A549 (cell line): ENCODE measurements around the gene DSC1. TPM values are rescaled to one million over a fixed set of nuclear protein-coding genes. Genes with fewer than 3 reads are reported as not detected.

Source experiments
- ATAC-seq, 2 experiments: fragments of 200-7000 bp in 1 of 2; fragments of >200 bp in 1 of 2; cut with Nextera tagmentation in 1 of 2; cut with Tn5 transposase in 1 of 2; 3 replicates each; pipeline versions ENCODE4 v1.8.0 to v1.9.1; 2018 to 2020; ENCODE audit warnings: mild to moderate bottlenecking in 1 of 2, moderate library complexity in 1 of 2
- CTCF ChIA-PET: fragments of 300-600 bp; sonication (Branson Sonifier 250); formaldehyde crosslinking; extraction: SDS; loops from one replicate; lab custom pipeline; 2021; ENCODE audit warnings: antibody characterized with exemption, inconsistent platforms; lab: Yijun Ruan, JAX
- POLR2A ChIA-PET: fragments of 350-600 bp; formaldehyde crosslinking; extraction: SDS; loops from one replicate; lab custom pipeline; 2021; ENCODE audit warnings: antibody characterized with exemption, inconsistent platforms; lab: Yijun Ruan, JAX
- DNase-seq, 2 experiments: peaks; one replicate each; pipeline versions ENCODE4 v3.0.0 to v3.0.0-alpha.2; 2011 to 2016; ENCODE audit warnings: low read depth in 1 of 2, low spot score in 1 of 2
- FAIRE-seq: peaks from 2 replicates; lab custom pipeline; 2011; peaks lifted over from hg19 to GRCh38; lab: Jason Lieb, UNC
- H3K27ac ChIP-seq, 2 experiments: fragments of >200 bp; sonication (Bioruptor Twin); formaldehyde crosslinking; 3 replicates each; pipeline ENCODE4 v1.5.1; 2016 to 2017
- H3K4me1 ChIP-seq: fragments of >200 bp; sonication (Bioruptor Twin); formaldehyde crosslinking; 3 replicates; pipeline ENCODE4 v1.6.1; 2016
- H3K4me2 ChIP-seq: fragments of >200 bp; sonication (Bioruptor Twin); formaldehyde crosslinking; 3 replicates; pipeline ENCODE4 v1.6.1; 2016
- H3K4me3 ChIP-seq: fragments of >200 bp; sonication (Bioruptor Twin); formaldehyde crosslinking; 3 replicates; pipeline ENCODE4 v1.5.1; 2016
- H3K9me3 ChIP-seq: fragments of >200 bp; sonication (Bioruptor Twin); formaldehyde crosslinking; 3 replicates; pipeline ENCODE4 v1.6.1; 2016
- BHLHE40 ChIP-seq: IDR thresholded peaks from 2 replicates; pipeline ENCODE4 v1.6.1; 2012; ENCODE audit warnings: low read depth, low read length, inconsistent platforms
- CBX2 ChIP-seq: fragments of 200-600 bp; sonication (generic); IDR thresholded peaks from 2 replicates; pipeline ENCODE4 v1.6.1; 2016; ENCODE audit warnings: low read depth, mild to moderate bottlenecking, borderline replicate concordance
- CEBPB ChIP-seq, 2 experiments: fragments of >200 bp in 1 of 2; sonication (Bioruptor Twin) in 1 of 2; formaldehyde crosslinking in 1 of 2; IDR thresholded peaks; 2 replicates each; pipeline ENCODE4 v1.6.1; 2012 to 2016
- EHMT2 ChIP-seq: fragments of 200-600 bp; sonication (generic); IDR thresholded peaks from 2 replicates; pipeline ENCODE4 v1.6.1; 2016; ENCODE audit warnings: antibody characterized with exemption, low read depth, mild to moderate bottlenecking, moderate library complexity
- ESRRA ChIP-seq: fragments of 150-350 bp; IDR thresholded peaks from 2 replicates; pipeline ENCODE4 v1.6.1; 2014; ENCODE audit warnings: mild to moderate bottlenecking, low read length, borderline replicate concordance
- FOSB ChIP-seq: fragments of 250-450 bp; sonication (Bioruptor Pico); IDR thresholded peaks from 2 replicates; pipeline ENCODE4 v1.5.0; 2020; ENCODE audit warnings: mild to moderate bottlenecking, moderate library complexity
- GATA3 ChIP-seq: IDR thresholded peaks from 2 replicates; pipeline ENCODE4 v1.6.1; 2012; ENCODE audit warnings: borderline replicate concordance
- HEYL ChIP-seq: fragments of 250-450 bp; sonication (Bioruptor Pico); IDR thresholded peaks from 2 replicates; pipeline ENCODE4 v1.8.0; 2021; ENCODE audit warnings: mild to moderate bottlenecking, moderate library complexity
- JUN ChIP-seq, 2 experiments: fragments of >200 bp; sonication (Bioruptor Twin); formaldehyde crosslinking; IDR thresholded peaks; 2 replicates in 1 of 2; 3 replicates in 1 of 2; pipeline ENCODE4 v1.6.1; 2016 to 2017
- MAZ ChIP-seq: fragments of 150-350 bp; IDR thresholded peaks from 2 replicates; pipeline ENCODE4 v1.6.1; 2014; ENCODE audit warnings: antibody characterized with exemption, low read depth, low read length, borderline replicate concordance
- NFE2L2 ChIP-seq: fragments of 150-350 bp; conservative IDR thresholded peaks from 2 replicates; pipeline ENCODE4 v1.6.1; 2014; ENCODE audit warnings: low read length
- RAD21 ChIP-seq, 2 experiments: fragments of >200 bp in 1 of 2; sonication (Bioruptor Twin) in 1 of 2; formaldehyde crosslinking in 1 of 2; IDR thresholded peaks in 1 of 2; conservative IDR thresholded peaks in 1 of 2; 2 replicates in 1 of 2; 3 replicates in 1 of 2; pipeline ENCODE4 v1.6.1; 2012 to 2018; ENCODE audit warnings: inconsistent platforms in 1 of 2
- RARB ChIP-seq: fragments of 250-450 bp; sonication (Bioruptor Pico); IDR thresholded peaks from 2 replicates; pipeline ENCODE4 v1.8.0; 2021; ENCODE audit warnings: mild to moderate bottlenecking, moderate library complexity
- RNF2 ChIP-seq: fragments of 200-600 bp; sonication (generic); IDR thresholded peaks from 2 replicates; pipeline ENCODE4 v1.6.1; 2016; ENCODE audit warnings: low read depth, mild to moderate bottlenecking, antibody characterized with exemption, moderate library complexity, borderline replicate concordance
- TFCP2L1 ChIP-seq: fragments of 250-450 bp; sonication (Bioruptor Pico); IDR thresholded peaks from 2 replicates; pipeline ENCODE4 v1.5.0; 2021; ENCODE audit warnings: mild to moderate bottlenecking
- WGBS: methylation state at CpG from one replicate; pipeline ENCODE4 v1.1.6; 2017; ENCODE audit errors: missing lambda C conversion rate; 5-methylcytosine and 5-hydroxymethylcytosine counted together
- polyA plus RNA-seq, 4 experiments: library from polyadenylated mRNA; depleted of rRNA in 3 of 4; stranded (reverse); fragments of >200 nt; fragmentation: RNase III in 1 of 4; extraction: RNeasy Plus Mini Kit Qiagen cat#74134 plus additional on column Dnase treatment in 1 of 4; gene quantifications; 2 replicates in 3 of 4; 3 replicates in 1 of 4; pipeline ENCODE4 v1.2.3, GENCODE V29; 2011 to 2017
- TF ChIP-seq, protein P1 (sequence below): fragments of 250-450 bp; sonication (Bioruptor Pico); IDR thresholded peaks from 2 replicates; pipeline ENCODE4 v1.5.0; 2020; ENCODE audit warnings: low read depth, mild to moderate bottlenecking, moderate library complexity
- TF ChIP-seq, protein P2 (sequence below): IDR thresholded peaks from 2 replicates; pipeline ENCODE4 v1.6.1; 2012
- TF ChIP-seq, protein P3 (sequence below): IDR thresholded peaks from 2 replicates; pipeline ENCODE4 v1.6.1; 2012; ENCODE audit warnings: low read depth, borderline replicate concordance
- TF ChIP-seq, protein P4 (sequence below): fragments of >200 bp; sonication (Bioruptor Twin); formaldehyde crosslinking; IDR thresholded peaks from 2 replicates; pipeline ENCODE4 v1.6.1; 2016
- TF ChIP-seq, protein P5 (sequence below): fragments of >200 bp; sonication (Bioruptor Twin); formaldehyde crosslinking; IDR thresholded peaks from 3 replicates; pipeline ENCODE4 v1.5.1; 2016
- TF ChIP-seq, protein P6 (sequence below): fragments of >200 bp; sonication (Bioruptor Twin); formaldehyde crosslinking; IDR thresholded peaks from 3 replicates; pipeline ENCODE4 v1.6.1; 2016

Gene DSC1
- polyA plus RNA-seq, 2 of the 4 experiments (the other 2 are of a cell fraction), result not detected

DNA sequence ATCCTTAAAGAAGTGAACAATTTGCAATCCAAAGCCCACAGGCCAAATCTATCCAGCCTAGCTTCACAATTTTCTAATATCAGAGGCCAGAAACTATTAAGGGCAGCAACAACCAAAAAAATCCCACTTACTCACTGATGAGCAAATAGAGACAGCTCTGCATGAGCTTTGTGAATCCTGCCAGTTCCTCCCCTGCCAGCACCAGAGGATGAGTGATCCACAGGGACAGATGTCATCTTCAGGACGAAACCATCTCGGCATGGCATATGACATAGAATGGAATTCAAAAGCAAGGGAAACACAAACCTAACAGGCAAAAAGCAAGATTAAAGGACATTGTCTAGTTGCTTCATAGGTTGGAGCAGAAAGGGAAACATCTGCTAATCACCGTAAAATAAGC is 58.2 kb downstream of the DSC1 start:
- POLR2A ChIA-PET, result no interaction called here
- no peaks in the 10 kb centered on the region for H3K4me1 ChIP-seq
- FAIRE-seq, result no peak

DNA sequence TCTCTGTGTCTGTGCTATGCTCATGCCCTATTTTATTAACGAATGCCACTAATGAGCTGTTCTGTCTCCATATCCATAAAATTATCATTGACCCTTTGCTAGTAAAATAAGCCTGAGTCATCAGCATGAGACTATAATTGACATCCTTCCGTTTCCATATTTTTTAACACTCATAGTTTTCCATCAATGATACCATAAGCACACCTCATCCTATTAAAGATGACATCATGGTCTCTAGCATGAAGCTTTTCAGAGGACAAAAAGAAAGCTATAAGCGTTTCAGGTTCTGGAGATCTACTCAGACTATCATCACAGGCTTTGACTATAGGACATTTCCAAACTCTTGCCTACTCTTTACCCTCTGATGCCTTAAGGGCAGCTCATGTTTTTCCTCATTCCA is 59.2 kb downstream of the DSC1 start:
- no peak overlapping the region for H3K27ac ChIP-seq
- 76% methylated on average over 3 of the region's 3 CpGs for WGBS
- H3K4me3 ChIP-seq, result no peak overlapping the region
- ChIA-PET CTCF (no interaction called here), POLR2A (no interaction called here)
- TF ChIP-seq TFCP2L1 (CRISPR knock-in tag), result no peak
- no peak for TF ChIP-seq GATA3
- TF ChIP-seq, protein P1, sequence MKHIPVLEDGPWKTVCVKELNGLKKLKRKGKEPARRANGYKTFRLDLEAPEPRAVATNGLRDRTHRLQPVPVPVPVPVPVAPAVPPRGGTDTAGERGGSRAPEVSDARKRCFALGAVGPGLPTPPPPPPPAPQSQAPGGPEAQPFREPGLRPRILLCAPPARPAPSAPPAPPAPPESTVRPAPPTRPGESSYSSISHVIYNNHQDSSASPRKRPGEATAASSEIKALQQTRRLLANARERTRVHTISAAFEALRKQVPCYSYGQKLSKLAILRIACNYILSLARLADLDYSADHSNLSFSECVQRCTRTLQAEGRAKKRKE (CRISPR knock-in tag), result no peak
- no peak for TF ChIP-seq RARB (CRISPR knock-in tag)
- TF ChIP-seq, protein P2, sequence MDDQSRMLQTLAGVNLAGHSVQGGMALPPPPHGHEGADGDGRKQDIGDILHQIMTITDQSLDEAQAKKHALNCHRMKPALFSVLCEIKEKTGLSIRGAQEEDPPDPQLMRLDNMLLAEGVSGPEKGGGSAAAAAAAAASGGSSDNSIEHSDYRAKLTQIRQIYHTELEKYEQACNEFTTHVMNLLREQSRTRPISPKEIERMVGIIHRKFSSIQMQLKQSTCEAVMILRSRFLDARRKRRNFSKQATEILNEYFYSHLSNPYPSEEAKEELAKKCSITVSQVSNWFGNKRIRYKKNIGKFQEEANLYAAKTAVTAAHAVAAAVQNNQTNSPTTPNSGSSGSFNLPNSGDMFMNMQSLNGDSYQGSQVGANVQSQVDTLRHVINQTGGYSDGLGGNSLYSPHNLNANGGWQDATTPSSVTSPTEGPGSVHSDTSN, result no peak
- no peak for TF ChIP-seq CEBPB (IDR thresholded peaks at IDR 0.05)
- DNase-seq (no peak), ATAC-seq (no peak), FAIRE-seq (no peak)
- no peak overlapping the region for H3K4me2 ChIP-seq
- no peaks in the 10 kb centered on the region for H3K4me1 ChIP-seq
- no peaks in the 10 kb centered on the region for H3K9me3 ChIP-seq

More for the DNA sequence above, 58.2 kb downstream of the DSC1 start:
- TF ChIP-seq RNF2 (no peak), RAD21 (conservative IDR thresholded peaks at IDR 0.05 in 1 of 2, IDR thresholded peaks at IDR 0.05 in 1 of 2) (no peak), CEBPB (IDR thresholded peaks at IDR 0.05) (no peak), HEYL (CRISPR knock-in tag) (no peak), CBX2 (no peak)
- TF ChIP-seq, protein P3, sequence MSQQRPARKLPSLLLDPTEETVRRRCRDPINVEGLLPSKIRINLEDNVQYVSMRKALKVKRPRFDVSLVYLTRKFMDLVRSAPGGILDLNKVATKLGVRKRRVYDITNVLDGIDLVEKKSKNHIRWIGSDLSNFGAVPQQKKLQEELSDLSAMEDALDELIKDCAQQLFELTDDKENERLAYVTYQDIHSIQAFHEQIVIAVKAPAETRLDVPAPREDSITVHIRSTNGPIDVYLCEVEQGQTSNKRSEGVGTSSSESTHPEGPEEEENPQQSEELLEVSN, result no peak
- Histone ChIP-seq H3K4me2 (no peak overlapping the region), H3K9me3 (no peaks in the 10 kb centered on the region), H3K4me3 (no peak overlapping the region), H3K27ac (no peak overlapping the region)
- no peak for ATAC-seq
- DNase-seq, result no peak
- CTCF ChIA-PET, result interaction anchor here (0.8 kb wide), 1 partner anchor 396 kb away, joined by 3 read pairs; no protein-coding TSS in a partner anchor
- WGBS, result 80% methylated on average over 3 of the region's 3 CpGs

DNA sequence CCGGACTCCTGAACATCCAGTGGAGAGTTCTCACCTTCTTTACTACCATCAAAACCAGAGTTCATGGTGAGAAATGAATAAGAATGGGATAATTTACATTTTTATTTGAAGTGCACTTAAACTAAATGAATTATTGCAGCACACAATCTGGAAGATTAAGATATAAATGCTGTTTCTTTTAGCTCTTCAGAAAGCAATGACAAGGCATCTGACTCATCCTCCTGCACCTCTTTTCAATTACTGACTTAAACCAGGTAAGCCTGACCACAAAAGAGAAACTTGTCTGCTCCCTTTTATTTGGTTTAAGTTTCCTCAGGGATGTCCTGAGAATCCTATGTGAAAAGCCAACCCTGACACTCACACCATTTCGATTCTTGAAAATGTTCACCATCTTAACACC is 59.7 kb downstream of the DSC1 start:
- ChIA-PET CTCF (no interaction called here), POLR2A (no interaction called here)
- TF ChIP-seq ESRRA, result no peak
- TF ChIP-seq, protein P4, sequence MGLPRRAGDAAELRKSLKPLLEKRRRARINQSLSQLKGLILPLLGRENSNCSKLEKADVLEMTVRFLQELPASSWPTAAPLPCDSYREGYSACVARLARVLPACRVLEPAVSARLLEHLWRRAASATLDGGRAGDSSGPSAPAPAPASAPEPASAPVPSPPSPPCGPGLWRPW, result no peak
- TF ChIP-seq MAZ, result no peak
- TF ChIP-seq, protein P5, sequence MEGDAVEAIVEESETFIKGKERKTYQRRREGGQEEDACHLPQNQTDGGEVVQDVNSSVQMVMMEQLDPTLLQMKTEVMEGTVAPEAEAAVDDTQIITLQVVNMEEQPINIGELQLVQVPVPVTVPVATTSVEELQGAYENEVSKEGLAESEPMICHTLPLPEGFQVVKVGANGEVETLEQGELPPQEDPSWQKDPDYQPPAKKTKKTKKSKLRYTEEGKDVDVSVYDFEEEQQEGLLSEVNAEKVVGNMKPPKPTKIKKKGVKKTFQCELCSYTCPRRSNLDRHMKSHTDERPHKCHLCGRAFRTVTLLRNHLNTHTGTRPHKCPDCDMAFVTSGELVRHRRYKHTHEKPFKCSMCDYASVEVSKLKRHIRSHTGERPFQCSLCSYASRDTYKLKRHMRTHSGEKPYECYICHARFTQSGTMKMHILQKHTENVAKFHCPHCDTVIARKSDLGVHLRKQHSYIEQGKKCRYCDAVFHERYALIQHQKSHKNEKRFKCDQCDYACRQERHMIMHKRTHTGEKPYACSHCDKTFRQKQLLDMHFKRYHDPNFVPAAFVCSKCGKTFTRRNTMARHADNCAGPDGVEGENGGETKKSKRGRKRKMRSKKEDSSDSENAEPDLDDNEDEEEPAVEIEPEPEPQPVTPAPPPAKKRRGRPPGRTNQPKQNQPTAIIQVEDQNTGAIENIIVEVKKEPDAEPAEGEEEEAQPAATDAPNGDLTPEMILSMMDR, result no peak
- TF ChIP-seq JUN (IDR thresholded peaks at IDR 0.05), result no peak
- TF ChIP-seq, protein P1 (CRISPR knock-in tag), result no peak
- no peak for TF ChIP-seq CEBPB (IDR thresholded peaks at IDR 0.05)
- no peak for TF ChIP-seq BHLHE40
- no peak for TF ChIP-seq FOSB (CRISPR knock-in tag)
- TF ChIP-seq, protein P6, sequence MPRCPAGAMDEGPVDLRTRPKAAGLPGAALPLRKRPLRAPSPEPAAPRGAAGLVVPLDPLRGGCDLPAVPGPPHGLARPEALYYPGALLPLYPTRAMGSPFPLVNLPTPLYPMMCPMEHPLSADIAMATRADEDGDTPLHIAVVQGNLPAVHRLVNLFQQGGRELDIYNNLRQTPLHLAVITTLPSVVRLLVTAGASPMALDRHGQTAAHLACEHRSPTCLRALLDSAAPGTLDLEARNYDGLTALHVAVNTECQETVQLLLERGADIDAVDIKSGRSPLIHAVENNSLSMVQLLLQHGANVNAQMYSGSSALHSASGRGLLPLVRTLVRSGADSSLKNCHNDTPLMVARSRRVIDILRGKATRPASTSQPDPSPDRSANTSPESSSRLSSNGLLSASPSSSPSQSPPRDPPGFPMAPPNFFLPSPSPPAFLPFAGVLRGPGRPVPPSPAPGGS, result no peak
- no peak for TF ChIP-seq EHMT2
- no peak for TF ChIP-seq NFE2L2
- no peak overlapping the region for H3K4me2 ChIP-seq
- DNase-seq (no peak), ATAC-seq (no peak), FAIRE-seq (no peak)
- no peaks in the 10 kb centered on the region for H3K4me1 ChIP-seq
- H3K9me3 ChIP-seq, result no peaks in the 10 kb centered on the region
- no peak overlapping the region for H3K27ac ChIP-seq
- no peak overlapping the region for H3K4me3 ChIP-seq
- 72% methylated on average over 2 of the region's 2 CpGs for WGBS
